ENCODE measurements around the gene SRBD1. TPM values are rescaled to one million over a fixed set of nuclear protein-coding genes. Genes with fewer than 3 reads are reported as not detected.

The SRBD1 gene
- polyA plus RNA-seq (ENCODE audit: insufficient read length in 12 of 12): 10 to 100 TPM in 10 of 12 donors, 1 to 10 TPM in 1, not detected in 1; 9.9 to 13.7 (median 12.6) TPM
- long read RNA-seq, donor 1, partial matches to known transcripts: 0 of 1 reads
- long read RNA-seq, donor 1, other reads (novel, unspliced or antisense): 0 of 1 reads
- long read RNA-seq, donor 2, partial matches to known transcripts: 0 of 4 reads
- long read RNA-seq, donor 2, other reads (novel, unspliced or antisense): 0 of 4 reads
- long read RNA-seq, donor 3, partial matches to known transcripts: 7 of 9 reads
- long read RNA-seq, donor 3, other reads (novel, unspliced or antisense): 0 of 9 reads
- long read RNA-seq, donor 4: 0 reads
- long read RNA-seq, donor 5, partial matches to known transcripts: 0 of 4 reads
- long read RNA-seq, donor 5, other reads (novel, unspliced or antisense): 0 of 4 reads
- long read RNA-seq, donor 6, partial matches to known transcripts: 0 of 1 reads
- long read RNA-seq, donor 6, other reads (novel, unspliced or antisense): 0 of 1 reads
- long read RNA-seq, donor 7: 0 reads
- long read RNA-seq, donor 8: 0 reads
- long read RNA-seq, donor 9: 0 reads
- long read RNA-seq, donor 10: 0 reads
- long read RNA-seq, donor 11, partial matches to known transcripts: 0 of 1 reads
- long read RNA-seq, donor 11, other reads (novel, unspliced or antisense): 0 of 1 reads

GRCh38 chr2:45611020-45611859 lies at the start of gene SRBD1:
Gene SRBD1, minus strand, starts transcription at chr2:45611267. Its CDS starts 5,826 bp downstream, at chr2:45605441.
- DNase-seq: peak; percentile 93

- no peak for DNase-seq
Measured at GRCh38 chr2:45654250-45654649, 43.2 kb upstream of the SRBD1 start.

- DNase-seq: no peak
Measured at GRCh38 chr2:45653122-45653913, 42.3 kb upstream of the SRBD1 start.

- peak; percentile 59 for DNase-seq
Measured at GRCh38 chr2:45652090-45653031, 41.3 kb upstream of the SRBD1 start.

- DNase-seq: peak; percentile 63
Measured at GRCh38 chr2:45651415-45652089, 40.5 kb upstream of the SRBD1 start, which contains the start of gene PRKCE. Gene PRKCE, plus strand, starts transcription at chr2:45651675.

- peak; percentile 96 for DNase-seq
Measured at GRCh38 chr2:45650851-45651414, 39.9 kb upstream of the SRBD1 start.

GRCh38 chr2:45649858-45650811 lies 39.1 kb upstream of the SRBD1 start:
- peak; percentile 64 for DNase-seq

GRCh38 chr2:45649462-45649857 lies 38.4 kb upstream of the SRBD1 start:
- DNase-seq: peak; percentile 45

GRCh38 chr2:45648636-45649035 lies 37.6 kb upstream of the SRBD1 start:
- no peak for DNase-seq

GRCh38 chr2:45647986-45648520 lies 37.0 kb upstream of the SRBD1 start:
- DNase-seq: no peak

- DNase-seq: no peak
Measured at GRCh38 chr2:45647356-45647755, 36.3 kb upstream of the SRBD1 start.

GRCh38 chr2:45646289-45646688 lies 35.2 kb upstream of the SRBD1 start:
- DNase-seq: no peak

GRCh38 chr2:45643543-45644542 lies 32.8 kb upstream of the SRBD1 start:
- peak; percentile 80 for DNase-seq

GRCh38 chr2:45643095-45643494 lies 32.0 kb upstream of the SRBD1 start:
- DNase-seq: no peak

- no peak for DNase-seq
Measured at GRCh38 chr2:45640576-45640975, 29.5 kb upstream of the SRBD1 start.

- DNase-seq: no peak
Measured at GRCh38 chr2:45637440-45637839, 26.4 kb upstream of the SRBD1 start.
